HG03469 (cell line): ENCODE measurements around the gene FMN2.

Experiments used
- ATAC-seq: cut with Tn5 transposase; IDR thresholded peaks from one replicate; pipeline ENCODE4 v1.9.1; 2021; ENCODE audit warnings: mild to moderate bottlenecking, moderate library complexity, moderate number of reproducible peaks; ENCODE audit not compliant: unreplicated experiment

Gene FMN2

DNA sequence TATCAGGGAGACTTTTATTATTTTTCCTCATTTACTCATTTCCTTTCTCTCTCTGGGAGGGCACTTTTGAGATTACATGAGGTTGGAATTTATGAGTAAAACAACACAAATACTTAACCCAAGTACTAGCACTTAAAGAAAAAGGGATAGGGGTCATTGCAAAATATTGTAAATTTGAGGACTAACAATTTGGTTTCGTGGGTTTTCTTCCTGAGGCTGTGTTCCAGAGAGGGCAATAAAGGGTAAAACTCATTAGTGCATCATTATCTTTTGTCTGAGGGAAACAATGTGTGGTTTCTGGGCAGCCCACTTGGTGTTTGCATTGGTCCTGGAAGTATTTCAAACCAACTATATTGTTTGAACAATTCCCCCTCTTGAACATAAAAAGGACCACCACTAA lies 423.8 kb downstream of the FMN2 start:
- no peak for ATAC-seq

DNA sequence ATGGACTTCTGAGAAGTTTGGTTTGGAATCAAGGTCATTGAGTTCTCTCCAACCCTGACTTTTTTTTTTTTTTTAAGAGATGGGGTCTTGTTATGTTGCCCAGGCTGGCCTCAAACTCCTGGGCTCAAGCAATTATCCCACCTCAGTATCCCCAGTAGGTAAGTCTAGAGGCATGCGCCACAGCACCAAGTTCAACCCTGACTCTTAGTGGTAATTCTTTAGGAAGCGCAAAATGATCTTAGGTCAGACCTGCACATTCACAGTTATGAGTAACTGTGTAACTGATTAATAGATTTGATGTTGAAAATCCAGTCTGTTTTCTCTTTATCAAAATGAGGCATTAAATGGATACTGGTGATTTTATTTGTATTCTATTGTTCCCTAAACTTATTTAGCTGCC lies 424.4 kb downstream of the FMN2 start:
- ATAC-seq: no peak

DNA sequence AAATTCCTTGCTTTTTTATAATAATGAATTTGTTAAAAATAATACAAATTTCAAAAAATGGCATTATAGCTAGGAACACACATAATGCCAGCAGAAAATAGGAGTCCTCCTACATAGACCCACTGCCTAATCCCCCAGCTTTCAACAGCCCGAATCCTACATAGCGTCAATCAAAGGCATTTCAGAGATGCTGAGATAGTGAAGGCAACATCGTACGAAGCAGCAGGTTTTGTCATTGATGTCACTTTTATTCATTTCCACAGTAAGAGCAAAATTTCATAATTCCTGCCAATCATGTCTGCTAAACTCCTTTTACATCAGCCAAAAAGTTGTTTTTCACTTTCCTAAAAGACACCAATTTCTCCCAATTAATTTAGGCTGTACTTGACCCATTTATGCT lies 426.2 kb downstream of the FMN2 start:
- no peak for ATAC-seq

DNA sequence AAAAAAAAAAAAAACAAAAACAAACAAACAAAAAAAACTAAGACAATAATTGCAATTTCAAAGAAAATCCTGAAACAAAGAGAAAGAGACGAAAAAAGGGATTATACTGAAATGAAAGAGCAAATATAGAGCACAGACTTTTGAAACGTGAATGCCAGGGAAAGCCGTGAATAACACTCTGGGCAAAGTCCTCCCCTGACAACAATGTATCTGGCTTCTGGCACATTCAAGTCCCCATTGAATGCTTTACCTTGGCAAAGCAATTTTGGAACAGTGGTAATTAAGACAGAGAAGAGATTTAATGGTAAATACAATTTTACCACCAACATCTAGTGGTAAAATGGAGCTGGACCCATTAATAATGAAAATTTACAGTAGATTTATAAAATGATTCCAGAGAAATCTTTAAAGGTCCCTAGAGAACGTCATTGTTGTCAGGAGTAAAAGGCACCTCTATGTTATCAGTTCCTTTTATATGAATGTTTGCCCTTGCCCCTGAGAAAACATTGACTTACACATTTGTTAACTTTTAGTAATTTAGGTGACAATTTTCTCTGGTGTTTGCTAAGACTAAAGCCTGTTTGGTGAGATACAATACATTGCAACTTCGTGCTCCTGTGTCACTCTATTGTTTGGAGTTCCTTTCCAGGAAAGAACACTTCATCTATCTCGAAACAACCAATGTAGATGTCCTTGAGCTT lies 430.6 kb downstream of the FMN2 start:
- ATAC-seq: no peak

DNA sequence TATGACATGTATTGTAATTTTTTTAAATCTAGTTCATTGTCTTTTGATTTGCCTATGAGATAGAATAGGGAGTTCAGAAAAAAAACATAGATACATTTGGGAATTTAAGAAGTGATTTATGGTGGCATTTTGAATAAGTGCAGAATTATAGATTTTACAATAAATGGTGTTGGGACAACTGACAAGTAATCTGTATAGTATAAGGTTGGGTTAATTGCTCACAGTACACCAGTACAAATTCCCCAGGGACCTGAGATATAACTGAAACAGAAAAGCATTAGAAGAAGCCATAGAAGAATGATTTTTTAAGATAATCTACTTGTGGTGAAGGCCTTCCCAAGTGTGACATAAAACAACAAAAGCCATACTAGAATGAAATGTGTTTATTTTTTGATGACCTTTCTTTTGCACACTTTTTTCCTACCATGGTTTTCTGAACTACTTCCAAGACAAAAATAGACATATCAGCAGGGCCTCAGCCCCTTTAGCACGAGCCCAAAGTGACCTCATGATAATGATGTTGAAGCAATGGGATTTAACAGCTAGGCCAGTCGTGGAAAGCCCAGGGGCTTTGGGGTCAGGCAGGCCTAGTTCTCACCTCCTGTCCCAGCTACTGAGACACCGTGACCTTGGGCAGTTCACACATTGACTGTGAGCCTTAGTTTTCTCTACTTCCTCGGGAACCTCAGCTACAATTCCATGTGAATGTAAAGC lies 432.8 kb downstream of the FMN2 start:
- no peak for ATAC-seq
